ENCODE data around the gene NDUFS8. TPM values are rescaled to one million over a fixed set of nuclear protein-coding genes. Genes with fewer than 3 reads are reported as not detected.
A peak's percentile ranks its signal among the peaks of the same experiment; 100 is the strongest.

The NDUFS8 gene
- total RNA-seq, 1 donor from 2014 or later = 118 TPM

DNA sequence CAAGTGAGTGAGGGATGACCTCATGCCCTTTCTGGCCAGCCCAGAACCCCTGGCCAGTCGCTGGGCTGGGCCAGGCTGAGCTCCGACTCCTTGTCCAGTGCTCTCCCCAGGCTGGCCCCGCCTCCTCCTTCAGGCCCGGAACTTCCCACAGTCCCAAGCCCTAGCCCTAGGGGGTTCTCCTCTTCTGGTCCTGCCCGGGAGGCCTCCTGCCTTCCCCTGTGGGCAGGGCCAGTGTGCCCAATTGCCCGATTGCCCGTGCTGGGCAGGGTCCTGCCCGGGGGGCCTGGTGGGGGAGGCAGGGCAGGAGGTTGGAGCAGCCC lies 12.5 kb downstream of the NDUFS8 start:
- no peak for TF ChIP-seq CTCF (IDR thresholded peaks at IDR 0.05)
- peaks cover 38% of the 10 kb centered on the region for H3K36me3 ChIP-seq
- H3K9me3 ChIP-seq = no peaks in the 10 kb centered on the region
- H3K4me3 ChIP-seq = no peak overlapping the region
- ATAC-seq (no peak), DNase-seq (no peak)
- H3K4me1 ChIP-seq = peaks cover 25% of the 10 kb centered on the region
- intact Hi-C loops (cut with DNase I) = no loop called here
- no peaks in the 10 kb centered on the region for H3K27me3 ChIP-seq
- no peak overlapping the region for H3K27ac ChIP-seq

GRCh38 chr11:68043349-68044144 lies 13.1 kb downstream of the NDUFS8 start:
- DNase-seq = peak; percentile 66
- Histone ChIP-seq H3K36me3 (peaks cover 42% of the 10 kb centered on the region), H3K27me3 (no peaks in the 10 kb centered on the region), H3K9me3 (no peaks in the 10 kb centered on the region), H3K4me1 (peaks cover 19% of the 10 kb centered on the region), H3K4me3 (no peak overlapping the region), H3K27ac (no peak overlapping the region)
- ATAC-seq = no peak
- intact Hi-C loops (cut with DNase I) = no loop called here
- no peak for TF ChIP-seq CTCF (IDR thresholded peaks at IDR 0.05)

GRCh38 chr11:68044145-68044813 lies 13.8 kb downstream of the NDUFS8 start:
- intact Hi-C loops (cut with DNase I) = no loop called here
- peaks cover 17% of the 10 kb centered on the region for H3K4me1 ChIP-seq
- ATAC-seq = no peak
- peaks cover 50% of the 10 kb centered on the region for H3K36me3 ChIP-seq
- no peaks in the 10 kb centered on the region for H3K27me3 ChIP-seq
- no peaks in the 10 kb centered on the region for H3K9me3 ChIP-seq
- no peak for TF ChIP-seq CTCF (IDR thresholded peaks at IDR 0.05)
- DNase-seq = no peak
- H3K4me3 ChIP-seq = no peak overlapping the region
- no peak overlapping the region for H3K27ac ChIP-seq

DNA sequence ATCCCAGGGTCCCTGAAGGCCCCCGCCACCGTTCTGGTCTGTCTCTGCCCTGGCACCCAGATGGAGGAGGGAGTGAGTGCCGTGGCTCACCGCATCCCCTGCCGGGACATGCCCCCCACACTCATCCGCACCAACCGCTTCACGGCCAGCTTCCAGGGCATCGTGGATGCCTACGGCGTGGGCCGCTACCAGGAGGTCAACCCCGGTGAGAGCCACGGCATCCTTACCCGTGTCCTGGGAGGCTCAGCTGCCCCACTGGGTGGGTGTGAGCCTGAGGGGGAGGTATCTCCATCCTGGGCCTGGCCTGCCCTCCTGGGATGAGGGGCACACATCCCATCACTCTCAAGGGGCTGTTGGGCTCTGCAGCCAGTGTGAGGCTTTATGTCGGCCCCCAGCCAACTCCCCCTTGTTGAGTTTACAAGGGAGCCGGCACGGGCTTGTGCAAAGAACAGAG lies 14.4 kb downstream of the NDUFS8 start:
- H3K4me3 ChIP-seq = no peak overlapping the region
- H3K4me1 ChIP-seq = peaks cover 10% of the 10 kb centered on the region
- intact Hi-C loops (cut with DNase I) = no loop called here
- H3K36me3 ChIP-seq = peaks cover 56% of the 10 kb centered on the region
- TF ChIP-seq CTCF (IDR thresholded peaks at IDR 0.05) = no peak
- H3K9me3 ChIP-seq = no peaks in the 10 kb centered on the region
- ATAC-seq (no peak), DNase-seq (peak; percentile 62)
- no peak overlapping the region for H3K27ac ChIP-seq
- H3K27me3 ChIP-seq = no peaks in the 10 kb centered on the region

- peaks cover 78% of the 10 kb centered on the region for H3K36me3 ChIP-seq
- TF ChIP-seq CTCF (IDR thresholded peaks at IDR 0.05) = no peak
- H3K4me1 ChIP-seq = no peaks in the 10 kb centered on the region
- H3K27ac ChIP-seq = no peak overlapping the region
- H3K27me3 ChIP-seq = no peaks in the 10 kb centered on the region
- DNase-seq = peak; percentile 64
- intact Hi-C loops (cut with DNase I) = no loop called here
- no peak overlapping the region for H3K4me3 ChIP-seq
- ATAC-seq = no peak
- no peaks in the 10 kb centered on the region for H3K9me3 ChIP-seq
Measured at GRCh38 chr11:68047437-68048290, 17.2 kb downstream of the NDUFS8 start.
